K562 (cell line): ENCODE measurements around the gene PELI3. TPM values are rescaled to one million over a fixed set of nuclear protein-coding genes. Genes with fewer than 3 reads are reported as not detected.
"Not testable (repeated sequence)": the region's sequence is repeated elsewhere in the genome, so short reads cannot be mapped to it uniquely, and the experiment has no call there.

Source experiments
- ADNP ChIP-seq: fragments of 200-800 bp; sonication (Bioruptor generic); IDR thresholded peaks from 2 replicates; pipeline ENCODE4 v1.6.1; 2016; ENCODE audit warnings: missing genetic modification characterization, missing compliant biosample characterization
- ATF1 ChIP-seq, 2 experiments: fragments of 450-650 bp in 1 of 2; IDR thresholded peaks; 2 replicates each; pipeline ENCODE4 v1.6.1; 2016; ENCODE audit warnings: missing compliant biosample characterization in 1 of 2, missing genetic modification characterization in 1 of 2
- ATF7 ChIP-seq: fragments of 450-650 bp; IDR thresholded peaks from 2 replicates; pipeline ENCODE4 v1.7.1; 2014; ENCODE audit warnings: mild to moderate bottlenecking, moderate library complexity
- C11orf30 ChIP-seq: fragments of 450-650 bp; IDR thresholded peaks from 2 replicates; pipeline ENCODE4 v1.6.1; 2016; ENCODE audit warnings: low read depth, mild to moderate bottlenecking
- CEBPB ChIP-seq: fragments of 450-650 bp; IDR thresholded peaks from 2 replicates; pipeline ENCODE4 v1.6.1; 2016; ENCODE audit warnings: missing genetic modification characterization, missing compliant biosample characterization
- CTBP1 ChIP-seq: fragments of 450-650 bp; IDR thresholded peaks from 2 replicates; pipeline ENCODE4 v1.6.1; 2016; ENCODE audit warnings: borderline replicate concordance
- CXXC5 ChIP-seq: fragments of 250-450 bp; sonication (Bioruptor Pico); IDR thresholded peaks from 2 replicates; pipeline ENCODE4 v1.8.0; 2022; ENCODE audit warnings: inconsistent platforms, mild to moderate bottlenecking, moderate library complexity
- DPF2 ChIP-seq: fragments of 450-650 bp; IDR thresholded peaks from 2 replicates; pipeline ENCODE4 v1.6.1; 2016
- FOXA3 ChIP-seq, 2 experiments: fragments of 450-650 bp in 1 of 2; sonication (generic) in 1 of 2; formaldehyde crosslinking; IDR thresholded peaks in 1 of 2; conservative IDR thresholded peaks in 1 of 2; 2 replicates each; pipeline versions ENCODE4 v1.4.0 to v1.8.0; 2020 to 2022; ENCODE audit warnings: mild to moderate bottlenecking in 2 of 2, missing genetic modification reagents in 1 of 2
- FOXK2 ChIP-seq, 2 experiments: fragments of 450-650 bp; IDR thresholded peaks in 1 of 2; conservative IDR thresholded peaks in 1 of 2; 2 replicates each; pipeline ENCODE4 v1.6.1; 2016; ENCODE audit warnings: low read depth in 2 of 2, mild to moderate bottlenecking in 1 of 2
- GTF3C2 ChIP-seq: IDR thresholded peaks from 3 replicates; pipeline ENCODE4 v1.6.1; 2011; ENCODE audit warnings: borderline replicate concordance, mild to moderate bottlenecking, moderate library complexity; ENCODE audit not compliant: insufficient read length; ENCODE audit errors: extremely low read depth
- KDM1A ChIP-seq, 2 experiments: fragments of 450-650 bp; IDR thresholded peaks; 2 replicates each; pipeline ENCODE4 v1.6.1; 2016; ENCODE audit warnings: mild to moderate bottlenecking in 2 of 2
- MAFG ChIP-seq: fragments of 450-650 bp; conservative IDR thresholded peaks from 2 replicates; pipeline ENCODE4 v1.6.1; 2016; ENCODE audit warnings: missing genetic modification characterization, missing compliant biosample characterization
- MEIS2 ChIP-seq: fragments of 450-650 bp; IDR thresholded peaks from 2 replicates; pipeline ENCODE4 v1.6.1; 2014; ENCODE audit warnings: mild to moderate bottlenecking; ENCODE audit not compliant: partially characterized antibody
- NBN ChIP-seq: fragments of 450-650 bp; IDR thresholded peaks from 2 replicates; pipeline ENCODE4 v1.6.1; 2016; ENCODE audit warnings: low read depth, mild to moderate bottlenecking
- NFE2 ChIP-seq: IDR thresholded peaks from 2 replicates; pipeline ENCODE4 v1.6.1; 2014; ENCODE audit warnings: antibody characterized with exemption, low read depth
- NFE2L1 ChIP-seq: fragments of 450-650 bp; IDR thresholded peaks from 2 replicates; pipeline ENCODE4 v1.6.1; 2016; ENCODE audit warnings: missing genetic modification characterization, low read depth, mild to moderate bottlenecking, missing compliant biosample characterization, moderate library complexity, borderline replicate concordance
- NR2C2 ChIP-seq, 2 experiments: fragments of 200-800 bp in 1 of 2; sonication (Bioruptor generic) in 1 of 2; sonication (generic) in 1 of 2; formaldehyde crosslinking in 1 of 2; IDR thresholded peaks; 2 replicates each; pipeline versions ENCODE4 v1.6.1 to v1.8.0; 2016 to 2022; ENCODE audit warnings: mild to moderate bottlenecking in 1 of 2, missing compliant biosample characterization in 1 of 2, missing genetic modification characterization in 1 of 2, missing genetic modification reagents in 1 of 2
- POLR2H ChIP-seq: IDR thresholded peaks from 2 replicates; pipeline ENCODE4 v1.6.1; 2016; ENCODE audit warnings: missing genetic modification characterization, low read depth, mild to moderate bottlenecking, control low read depth, missing compliant biosample characterization, moderate library complexity
- RCOR1 ChIP-seq, 2 experiments: IDR thresholded peaks; 2 replicates each; pipeline ENCODE4 v1.6.1; 2012; ENCODE audit warnings: low read depth in 2 of 2, low read length in 2 of 2, borderline replicate concordance in 1 of 2, improper control_type of control experiment in 1 of 2
- TBP ChIP-seq: optimal IDR thresholded peaks from 2 replicates; pipeline ENCODE3; 2011; ENCODE audit warnings: low read depth, low read length, improper control_type of control experiment
- TFE3 ChIP-seq: fragments of 450-650 bp; formaldehyde crosslinking; IDR thresholded peaks from 2 replicates; pipeline ENCODE4 v1.4.0; 2020; ENCODE audit warnings: mild to moderate bottlenecking, mixed read lengths
- TOE1 ChIP-seq, 2 experiments: fragments of 450-650 bp in 1 of 2; sonication (generic) in 1 of 2; formaldehyde crosslinking in 1 of 2; IDR thresholded peaks; 2 replicates each; pipeline versions ENCODE4 v1.7.1 to v1.8.0; 2016 to 2022; ENCODE audit warnings: borderline replicate concordance in 2 of 2, mild to moderate bottlenecking in 2 of 2, antibody characterized with exemption in 1 of 2, inconsistent platforms in 1 of 2, low read depth in 1 of 2, missing genetic modification reagents in 1 of 2, moderate library complexity in 1 of 2
- ZEB2 ChIP-seq: fragments of 450-650 bp; IDR thresholded peaks from 2 replicates; pipeline ENCODE4 v1.6.1; 2016
- polyA plus RNA-seq, 8 experiments: library from polyadenylated mRNA; depleted of rRNA in 4 of 8; stranded (reverse) in 5 of 8; unstranded in 3 of 8; fragments of >200 nt; fragmentation: Nextera tagmentation in 2 of 8; fragmentation: Illumina TruSeq in 1 of 8; extraction: Ambion mirVana in 2 of 8; extraction: Trizol in 1 of 8; gene quantifications; 2 replicates each; pipeline versions ENCODE4 v1.2.1 to v1.2.3, GENCODE V29; 2011 to 2014; ENCODE audit warnings: inconsistent platforms in 1 of 8, missing spikeins in 1 of 8
- total RNA-seq, 7 experiments: library from RNA; depleted of rRNA in 6 of 7; stranded (reverse); fragments of >200 nt in 6 of 7; fragmentation: Illumina TruSeq in 2 of 7; extraction: Trizol in 2 of 7; gene quantifications; 2 replicates each; pipeline versions ENCODE4 v1.2.1 to v1.2.3, GENCODE V29; 2011 to 2021; ENCODE audit warnings: low replicate concordance in 1 of 7

The PELI3 gene
- total and polyA plus RNA-seq, 9 of the 15 experiments (the other 6 are each of a cell fraction or from before 2014, with no cell fraction given), result 0.17 to 4.2 (median 1.9) TPM

- TF ChIP-seq POLR2H (peak; percentile 97), TFE3 (peak; percentile 45; the same call in 1 of the 2 replicates), FOXA3 (CRISPR knock-in tag; conservative IDR thresholded peaks at IDR 0.05 in 1 of 2, IDR thresholded peaks at IDR 0.05 in 1 of 2) (peak; percentile 80 to 90), FOXK2 (conservative IDR thresholded peaks at IDR 0.05 in 1 of 2, IDR thresholded peaks at IDR 0.05 in 1 of 2; ENCODE audit: low read depth in 2 of 2) (peak in 1 of 2 experiments; percentile 34; a peak in 1 of 4 replicates), CEBPB (tag) (peak; percentile 51; the same call in 1 of the 2 replicates), MAFG (tag) (peak; percentile 86), NR2C2 (tag; IDR thresholded peaks at IDR 0.05) (peak; percentile 56; the same call in 1 of the 2 replicates), TOE1 (IDR thresholded peaks at IDR 0.05; ENCODE audit: borderline replicate concordance) (0 out of 2 replicates have a peak, but pooled peaks have one; percentile 71), MEIS2 (peak; percentile 26), ADNP (tag) (peak; percentile 70; the same call in 1 of the 2 replicates), NFE2 (peak; percentile 93), NFE2L1 (tag) (peak; percentile 50; the same call in 1 of the 2 replicates), C11orf30 (peak; percentile 82), ZEB2 (0 out of 2 replicates have a peak, but pooled peaks have one; percentile 30), NBN (0 out of 2 replicates have a peak, but pooled peaks have one; percentile 36), DPF2 (peak; percentile 43; the same call in 1 of the 2 replicates), ATF1 (tag; IDR thresholded peaks at IDR 0.05) (0 out of 2 replicates have a peak, but pooled peaks have one; percentile 18), TBP (peak; percentile 78), GTF3C2 (peak; percentile 53), CXXC5 (peak; percentile 29; the same call in 1 of the 2 replicates), CTBP1 (peak; percentile 70), ATF7 (0 out of 2 replicates have a peak, but pooled peaks have one; percentile 17), KDM1A (IDR thresholded peaks at IDR 0.05) (peak; percentile 88 to 89), RCOR1 (IDR thresholded peaks at IDR 0.05; ENCODE audit: borderline replicate concordance in 1 of 2, low read depth in 2 of 2, low read length in 2 of 2) (peak in 1 of 2 experiments; percentile 84; a peak in 2 of 4 replicates)
- TF ChIP-seq NR2C2 (CRISPR knock-in tag; IDR thresholded peaks at IDR 0.05); TOE1 (CRISPR knock-in tag; IDR thresholded peaks at IDR 0.05; ENCODE audit: borderline replicate concordance, low read depth); ATF1 (CRISPR knock-in tag; IDR thresholded peaks at IDR 0.05): not testable (repeated sequence)
These were observed 34.8 kb upstream of the PELI3 start (continued) for GRCh38 chr11:66431871-66432329.
